ENCODE data around the gene ZNF43. TPM values are rescaled to one million over a fixed set of nuclear protein-coding genes. Genes with fewer than 3 reads are reported as not detected.
"Not testable (repeated sequence)": the region's sequence is repeated elsewhere in the genome, so short reads cannot be mapped to it uniquely, and the experiment has no call there.

Gene ZNF43
- 10 to 100 TPM; 28.7 to 50.3 (median 45.8) TPM for polyA plus RNA-seq (ENCODE audit: insufficient read length in 4 of 4)

- DNase-seq (ENCODE audit: low read depth in 4 of 4, low spot score in 3 of 4): peak; percentile 85 to 95 (median 92)
Observed at GRCh38 chr19:21835810-21836444, at the start of gene ZNF43. TSS of gene ZNF43 (minus strand) at chr19:21836182. CDS start at chr19:21836038, 144 bp downstream.

- DNase-seq (ENCODE audit: low read depth in 4 of 4, low spot score in 3 of 4): not testable (repeated sequence)
Observed at GRCh38 chr19:21885516-21885915, 49.5 kb upstream of the ZNF43 start.

- not testable (repeated sequence) for DNase-seq (ENCODE audit: low read depth in 4 of 4, low spot score in 3 of 4)
Observed at GRCh38 chr19:21884786-21885185, 48.8 kb upstream of the ZNF43 start.

GRCh38 chr19:21883516-21883915 is 47.5 kb upstream of the ZNF43 start:
- no peak for DNase-seq (ENCODE audit: low read depth in 4 of 4, low spot score in 3 of 4)

- not testable (repeated sequence) for DNase-seq (ENCODE audit: low read depth in 4 of 4, low spot score in 3 of 4)
Observed at GRCh38 chr19:21880761-21881160, 44.8 kb upstream of the ZNF43 start.

GRCh38 chr19:21878646-21879045 is 42.7 kb upstream of the ZNF43 start:
- DNase-seq (ENCODE audit: low read depth in 4 of 4, low spot score in 3 of 4): no peak

- DNase-seq (ENCODE audit: low read depth in 4 of 4, low spot score in 3 of 4): no peak
Observed at GRCh38 chr19:21877976-21878375, 42.0 kb upstream of the ZNF43 start.

GRCh38 chr19:21876608-21877007 is 40.6 kb upstream of the ZNF43 start:
- DNase-seq (ENCODE audit: low read depth in 4 of 4, low spot score in 3 of 4): not testable (repeated sequence)

GRCh38 chr19:21856773-21857514 is 21.0 kb upstream of the ZNF43 start:
- peak in 1 of 4 donors; percentile 40 for DNase-seq (ENCODE audit: low read depth in 4 of 4, low spot score in 3 of 4)

GRCh38 chr19:21851596-21852345 is 15.8 kb upstream of the ZNF43 start:
- peak; percentile 90 to 97 (median 95) for DNase-seq (ENCODE audit: low read depth in 4 of 4, low spot score in 3 of 4)

- no peak for DNase-seq (ENCODE audit: low read depth in 4 of 4, low spot score in 3 of 4)
Observed at GRCh38 chr19:21850656-21851255, 14.8 kb upstream of the ZNF43 start.

GRCh38 chr19:21848706-21849105 is 12.7 kb upstream of the ZNF43 start:
- DNase-seq (ENCODE audit: low read depth in 4 of 4, low spot score in 3 of 4): no peak

- DNase-seq (ENCODE audit: low read depth in 4 of 4, low spot score in 3 of 4): no peak
Observed at GRCh38 chr19:21843081-21843480, 7.1 kb upstream of the ZNF43 start.

- no peak for DNase-seq (ENCODE audit: low read depth in 4 of 4, low spot score in 3 of 4)
Observed at GRCh38 chr19:21841488-21842097, 5.6 kb upstream of the ZNF43 start.

- DNase-seq (ENCODE audit: low read depth in 4 of 4, low spot score in 3 of 4): no peak
Observed at GRCh38 chr19:21841081-21841480, 5.1 kb upstream of the ZNF43 start.

GRCh38 chr19:21839976-21840375 is 4.0 kb upstream of the ZNF43 start:
- DNase-seq (ENCODE audit: low read depth in 4 of 4, low spot score in 3 of 4): no peak

GRCh38 chr19:21838646-21839045 is 2.7 kb upstream of the ZNF43 start:
- no peak for DNase-seq (ENCODE audit: low read depth in 4 of 4, low spot score in 3 of 4)

- DNase-seq (ENCODE audit: low read depth in 4 of 4, low spot score in 3 of 4): no peak
Observed at GRCh38 chr19:21835429-21835809, 563 bp downstream of the ZNF43 start.

- no peak for DNase-seq (ENCODE audit: low read depth in 4 of 4, low spot score in 3 of 4)
Observed at GRCh38 chr19:21833733-21834132, 2.2 kb downstream of the ZNF43 start.

- DNase-seq (ENCODE audit: low read depth in 4 of 4, low spot score in 3 of 4): no peak
Observed at GRCh38 chr19:21824679-21825078, 11.3 kb downstream of the ZNF43 start.

- DNase-seq (ENCODE audit: low read depth in 4 of 4, low spot score in 3 of 4): no peak
Observed at GRCh38 chr19:21823224-21823623, 12.8 kb downstream of the ZNF43 start.

Data from left renal pelvis (tissue), 4 donors.